HG02943 (cell line): Measurements from ENCODE around the gene PMAIP1.
A peak's percentile ranks its signal among the peaks of the same experiment; 100 is the strongest.

ENCODE experiments used
- ATAC-seq: cut with Tn5 transposase; IDR thresholded peaks from one replicate; pipeline ENCODE4 v1.9.1; 2021; ENCODE audit warnings: mild to moderate bottlenecking, low read depth, moderate library complexity; ENCODE audit not compliant: unreplicated experiment

The PMAIP1 gene

GRCh38 chr18:59945544-59945943 is 45.7 kb downstream of the PMAIP1 start:
- no peak for ATAC-seq

DNA sequence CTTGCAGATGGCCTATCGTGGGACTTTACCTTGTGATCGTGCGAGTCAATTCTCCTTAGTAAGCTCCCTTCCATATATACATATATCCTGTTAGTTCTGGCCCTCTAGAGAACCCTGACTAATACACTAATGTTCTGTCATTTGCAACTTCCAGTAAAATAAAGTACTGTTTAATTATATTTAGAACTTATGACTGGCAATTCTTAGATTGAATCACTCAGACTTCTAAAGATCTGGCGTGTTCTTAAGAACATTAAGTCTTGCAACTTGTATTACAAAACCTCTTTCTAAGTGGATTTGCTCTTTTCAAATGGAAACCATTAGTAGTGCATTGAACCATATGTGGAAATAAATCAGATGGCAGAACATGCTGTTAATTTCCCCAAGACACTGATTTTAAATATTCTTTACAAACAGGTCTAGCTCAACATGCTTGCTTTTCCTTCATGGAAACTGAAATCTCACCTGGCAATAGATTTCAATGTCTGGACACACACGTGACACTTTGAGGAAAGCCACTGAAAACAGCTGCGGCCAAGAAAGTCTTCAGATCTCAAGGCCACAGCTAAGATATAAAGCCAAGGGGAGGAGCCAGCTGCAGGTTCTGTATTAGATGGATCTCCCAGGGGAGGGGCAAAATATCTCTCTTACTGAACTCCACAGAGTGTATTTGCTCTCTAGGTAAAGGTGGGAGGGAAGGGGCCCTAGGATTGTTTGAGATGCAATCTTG is 50.6 kb downstream of the PMAIP1 start:
- peak; percentile 43 for ATAC-seq

DNA sequence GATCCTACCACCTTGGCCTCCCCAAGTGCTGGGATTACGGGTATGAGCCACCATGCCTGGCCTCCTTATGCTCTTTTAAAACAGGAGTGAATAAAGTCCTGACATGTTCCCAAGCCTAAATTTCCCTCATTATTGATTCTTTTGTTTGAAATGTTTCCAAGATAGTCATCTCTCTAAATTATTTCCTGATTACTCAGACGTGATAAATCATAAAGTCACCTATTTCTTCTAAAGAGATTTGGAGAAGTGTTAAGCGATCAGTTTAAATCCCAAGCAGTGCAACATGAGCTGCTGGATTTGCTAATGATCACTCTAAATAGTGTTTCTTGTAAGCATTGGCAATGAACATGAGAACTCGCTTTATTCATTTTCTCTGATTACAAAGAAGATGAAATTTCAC is 51.8 kb downstream of the PMAIP1 start:
- ATAC-seq, result no peak

- no peak for ATAC-seq
Observed at GRCh38 chr18:59952283-59953007, 52.6 kb downstream of the PMAIP1 start.
